Measurements from ENCODE around the gene CASP2. TPM values are rescaled to one million over a fixed set of nuclear protein-coding genes. Genes with fewer than 3 reads are reported as not detected.
"Not testable (repeated sequence)": the region's sequence is repeated elsewhere in the genome, so short reads cannot be mapped to it uniquely, and the experiment has no call there.

The CASP2 gene
- polyA plus RNA-seq, 3 donors, result 46.9 to 47.8 (median 47.4) TPM

GRCh38 chr7:143263266-143264195, 24.6 kb upstream of the CASP2 start, which contains the start of gene GSTK1:
GSTK1 (plus strand) TSS chr7:143263441; CDS start chr7:143263514, 73 bp downstream.
- no peak for DNase-seq (ENCODE audit: low read depth in 3 of 3, low spot score in 2 of 3)

- not testable (repeated sequence) for DNase-seq (ENCODE audit: low read depth in 3 of 3, low spot score in 2 of 3)
These were observed 24.0 kb upstream of the CASP2 start for GRCh38 chr7:143264196-143264568.

- no peak for DNase-seq (ENCODE audit: low read depth in 3 of 3, low spot score in 2 of 3)
These were observed 23.0 kb upstream of the CASP2 start for GRCh38 chr7:143265017-143265693.

GRCh38 chr7:143269251-143269650, 18.9 kb upstream of the CASP2 start:
- DNase-seq (ENCODE audit: low read depth in 3 of 3, low spot score in 2 of 3), result no peak

- no peak for DNase-seq (ENCODE audit: low read depth in 3 of 3, low spot score in 2 of 3)
These were observed 16.9 kb upstream of the CASP2 start for GRCh38 chr7:143271240-143271639.

GRCh38 chr7:143272871-143273270, 15.3 kb upstream of the CASP2 start:
- no peak for DNase-seq (ENCODE audit: low read depth in 3 of 3, low spot score in 2 of 3)

- no peak for DNase-seq (ENCODE audit: low read depth in 3 of 3, low spot score in 2 of 3)
These were observed 8.7 kb upstream of the CASP2 start for GRCh38 chr7:143279186-143280098.

- DNase-seq (ENCODE audit: low read depth in 3 of 3, low spot score in 2 of 3), result no peak
These were observed 8.0 kb upstream of the CASP2 start for GRCh38 chr7:143280160-143280559.

GRCh38 chr7:143280566-143280965, 7.6 kb upstream of the CASP2 start:
- DNase-seq (ENCODE audit: low read depth in 3 of 3, low spot score in 2 of 3), result no peak

GRCh38 chr7:143281529-143281928, 6.6 kb upstream of the CASP2 start:
- DNase-seq (ENCODE audit: low read depth in 3 of 3, low spot score in 2 of 3), result no peak

- no peak for DNase-seq (ENCODE audit: low read depth in 3 of 3, low spot score in 2 of 3)
These were observed 6.0 kb upstream of the CASP2 start for GRCh38 chr7:143282124-143282523.

GRCh38 chr7:143283381-143283780, 4.8 kb upstream of the CASP2 start:
- DNase-seq (ENCODE audit: low read depth in 3 of 3, low spot score in 2 of 3), result no peak

GRCh38 chr7:143284591-143285469, 3.3 kb upstream of the CASP2 start, which contains the start of gene TMEM139:
TMEM139 (plus strand) TSS chr7:143284958; CDS start chr7:143285958, 1,000 bp downstream.
- no peak for DNase-seq (ENCODE audit: low read depth in 3 of 3, low spot score in 2 of 3)

GRCh38 chr7:143285470-143285778, 2.7 kb upstream of the CASP2 start:
- DNase-seq (ENCODE audit: low read depth in 3 of 3, low spot score in 2 of 3), result no peak

- DNase-seq (ENCODE audit: low read depth in 3 of 3, low spot score in 2 of 3), result no peak
These were observed 2.2 kb upstream of the CASP2 start for GRCh38 chr7:143285806-143286521.

GRCh38 chr7:143286522-143286890, 1.6 kb upstream of the CASP2 start:
- DNase-seq (ENCODE audit: low read depth in 3 of 3, low spot score in 2 of 3), result no peak

- no peak for DNase-seq (ENCODE audit: low read depth in 3 of 3, low spot score in 2 of 3)
These were observed 714 bp upstream of the CASP2 start for GRCh38 chr7:143287339-143287934.

- DNase-seq (ENCODE audit: low read depth in 3 of 3, low spot score in 2 of 3), result no peak
These were observed 685 bp downstream of the CASP2 start for GRCh38 chr7:143288836-143289235.

- no peak for DNase-seq (ENCODE audit: low read depth in 3 of 3, low spot score in 2 of 3)
These were observed 1.3 kb downstream of the CASP2 start for GRCh38 chr7:143289421-143289820.

Measured in right renal cortex interstitium (tissue), 3 donors.